ENCODE measurements around the gene DNPH1. TPM values are rescaled to one million over a fixed set of nuclear protein-coding genes. Genes with fewer than 3 reads are reported as not detected.

Gene DNPH1
- total and polyA plus RNA-seq, 2 of the 8 experiments (the other 6 are each of a cell fraction or from before 2014, with no cell fraction given) = 33.9 to 134 TPM

DNA sequence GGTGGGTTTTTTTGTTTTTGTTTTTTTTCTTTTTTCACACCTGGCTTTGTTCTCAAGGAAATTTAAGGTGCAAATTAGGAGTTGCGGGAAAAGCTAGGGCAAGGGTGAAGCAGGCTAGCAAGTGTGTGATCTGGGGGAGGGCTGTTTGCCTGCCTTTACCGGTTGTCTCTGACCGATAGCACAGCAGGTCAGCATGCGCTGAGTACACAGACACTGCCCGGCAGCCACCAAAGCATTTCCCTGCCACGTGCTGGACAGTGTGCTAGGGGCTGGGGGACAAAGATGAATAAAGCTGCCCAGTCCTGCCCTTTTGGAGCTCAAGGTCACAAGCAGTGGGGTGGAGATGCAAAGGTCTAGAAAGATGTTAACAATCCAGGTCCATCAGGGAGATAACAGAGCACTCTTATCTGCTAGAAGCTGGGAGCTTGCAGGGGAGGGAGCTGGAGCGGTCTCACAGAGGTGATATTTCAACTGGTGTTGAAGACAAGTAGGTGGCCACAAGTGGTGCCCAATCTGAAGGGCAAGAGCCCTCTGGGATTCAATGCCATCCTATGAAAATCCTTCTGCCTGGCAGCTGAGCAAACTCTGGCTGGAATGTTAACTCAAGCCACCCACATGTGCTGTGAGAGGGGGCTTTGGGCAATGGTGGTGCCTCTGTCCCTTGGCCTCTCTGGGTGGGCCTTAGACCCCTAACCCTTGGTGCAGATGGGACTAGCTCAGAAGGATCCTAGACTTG, 38.5 kb upstream of the DNPH1 start:
- H3K4me1 ChIP-seq (replicated peaks in 1 of 4; ENCODE audit: control insufficient read depth in 3 of 4, insufficient read depth in 4 of 4, low read length in 3 of 4) = peaks cover 3 to 29% (median 17%) of the 10 kb centered on the region in 4 experiments
- H4K91ac ChIP-seq (replicated peaks; ENCODE audit: insufficient read length, low read length) = no peak overlapping the region

More for the DNA sequence above, 38.5 kb upstream of the DNPH1 start:
- Histone ChIP-seq H3K23me2 (ENCODE audit: low read depth, low read length) (peaks cover 4% of the 10 kb centered on the region; the same call in 1 of the 2 replicates), H2BK120ac (replicated peaks; ENCODE audit: low read depth, low read length) (no peak overlapping the region), H3K18ac (ENCODE audit: extremely low read depth, low read length) (no peak overlapping the region), H3K14ac (ENCODE audit: insufficient read length) (no peak overlapping the region), H3K79me2 (ENCODE audit: control insufficient read depth in 1 of 2, insufficient read depth in 2 of 2, low read length in 2 of 2) (no peaks in the 10 kb centered on the region), H2BK20ac (ENCODE audit: low read length) (0 out of 2 replicates have a peak overlapping the region, but pooled peaks have one; percentile 6), H4K5ac (ENCODE audit: insufficient read length, low read depth, low read length) (no peak overlapping the region), H2BK5ac (ENCODE audit: low read depth, low read length) (no peak overlapping the region), H3K56ac (replicated peaks; ENCODE audit: insufficient read length, low read depth, low read length) (no peak overlapping the region), H2BK12ac (ENCODE audit: low read depth, low read length) (peak overlapping the region; percentile 45; the same call in 1 of the 2 replicates), H4K20me1 (replicated peaks in 1 of 2; ENCODE audit: control insufficient read depth in 1 of 2, insufficient read depth in 2 of 2, low read length in 2 of 2) (no peaks in the 10 kb centered on the region), H3K79me1 (ENCODE audit: low read depth, low read length) (no peaks in the 10 kb centered on the region), H3K4me3 (ENCODE audit: extremely low read depth in 1 of 4, insufficient read depth in 2 of 4, low read depth in 3 of 4, low read length in 4 of 4) (no peak overlapping the region), H2AFZ (ENCODE audit: low read length) (no peak overlapping the region), H2BK15ac (ENCODE audit: low read length) (peak overlapping the region; percentile 75; the same call in 1 of the 2 replicates), H2AK5ac (ENCODE audit: low read depth, low read length) (peak overlapping the region; percentile 17; the same call in 1 of the 2 replicates), H3K4ac (replicated peaks; ENCODE audit: insufficient read length, low read depth, low read length) (no peak overlapping the region), H3K27ac (ENCODE audit: low read depth, low read length) (no peak overlapping the region), H3K9ac (replicated peaks in 1 of 4; ENCODE audit: extremely low read depth in 1 of 4, low read depth in 3 of 4, low read length in 3 of 4) (no peak overlapping the region), H4K8ac (ENCODE audit: extremely low read depth, insufficient read depth, low read length) (no peak overlapping the region), H3K27me3 (replicated peaks in 1 of 4; ENCODE audit: control insufficient read depth in 3 of 4, extremely low read depth in 1 of 4, insufficient read depth in 3 of 4, low read length in 3 of 4) (peaks cover 2 to 36% (median 30%) of the 10 kb centered on the region in 4 experiments), H3K36me3 (ENCODE audit: control insufficient read depth in 2 of 4, insufficient read depth in 4 of 4, low read length in 3 of 4) (no peaks in the 10 kb centered on the region), H3K9me3 (ENCODE audit: insufficient read depth in 2 of 2, low read depth in 1 of 2, low read length in 1 of 2) (no peaks in the 10 kb centered on the region), H3K23ac (ENCODE audit: insufficient read length) (no peak overlapping the region), H3K4me2 (ENCODE audit: insufficient read depth in 1 of 2, low read depth in 2 of 2, low read length in 2 of 2) (peak overlapping the region; percentile 5 to 19; a peak in 2 of 4 replicates)
- FAIRE-seq = no peak
- POLR2A ChIA-PET (ENCODE audit: partially characterized antibody) = interaction anchor here (0.7 to 2.2 kb wide), 5 partner anchors 9 to 49 kb away, joined by 3 to 5 read pairs (median 5); no protein-coding TSS in a partner anchor
- TF ChIP-seq, protein P1, sequence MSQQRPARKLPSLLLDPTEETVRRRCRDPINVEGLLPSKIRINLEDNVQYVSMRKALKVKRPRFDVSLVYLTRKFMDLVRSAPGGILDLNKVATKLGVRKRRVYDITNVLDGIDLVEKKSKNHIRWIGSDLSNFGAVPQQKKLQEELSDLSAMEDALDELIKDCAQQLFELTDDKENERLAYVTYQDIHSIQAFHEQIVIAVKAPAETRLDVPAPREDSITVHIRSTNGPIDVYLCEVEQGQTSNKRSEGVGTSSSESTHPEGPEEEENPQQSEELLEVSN (IDR thresholded peaks at IDR 0.05) = peak; percentile 69
- no peak for TF ChIP-seq CHD1 (IDR thresholded peaks at IDR 0.05; ENCODE audit: low read depth, low read length)
- TF ChIP-seq, protein P2, sequence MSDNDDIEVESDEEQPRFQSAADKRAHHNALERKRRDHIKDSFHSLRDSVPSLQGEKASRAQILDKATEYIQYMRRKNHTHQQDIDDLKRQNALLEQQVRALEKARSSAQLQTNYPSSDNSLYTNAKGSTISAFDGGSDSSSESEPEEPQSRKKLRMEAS (IDR thresholded peaks at IDR 0.05) = peak; percentile 87
- TF ChIP-seq SUZ12 (IDR thresholded peaks at IDR 0.05; ENCODE audit: low read length) = 0 out of 2 replicates have a peak, but pooled peaks have one; percentile 4
- 63% methylated on average over 7 of the region's 7 CpGs; no CpG with 5 or more reads in 1 of the 2 experiments for WGBS, 2 experiments (ENCODE audit: extremely low coverage in 1 of 2, insufficient coverage in 1 of 2, insufficient read length in 1 of 2, insufficient replicate concordance in 2 of 2, low coverage in 1 of 2, low lambda C conversion rate in 2 of 2, missing lambda C conversion rate in 1 of 2)
- CTCF ChIA-PET (ENCODE audit: partially characterized antibody) = interaction anchor here (0.6 to 9.4 kb wide), 19 partner anchors 9 to 240 kb away, joined by 3 to 78 read pairs (median 3); partner anchors contain the start of gene CRIP3
- DNase-seq (ENCODE audit: low read depth in 1 of 2, low spot score in 2 of 2) = no peak
